ENCODE results near the gene MZF1. TPM values are rescaled to one million over a fixed set of nuclear protein-coding genes. Genes with fewer than 3 reads are reported as not detected.
A peak's percentile ranks its signal among the peaks of the same experiment; 100 is the strongest.
"Not testable (repeated sequence)": the region's sequence is repeated elsewhere in the genome, so short reads cannot be mapped to it uniquely, and the experiment has no call there.

Gene MZF1
- total RNA-seq, 1 donor from 2014 or later, result 50.7 TPM

GRCh38 chr19:58546019-58546530 is 27.1 kb downstream of the MZF1 start:
- TF ChIP-seq CTCF (IDR thresholded peaks at IDR 0.05), result no peak
- intact Hi-C loops (cut with DNase I), result no loop called here
- DNase-seq (no peak), ATAC-seq (no peak)
- H3K27ac ChIP-seq, result no peak overlapping the region
- peak overlapping the region; percentile 79 for H3K4me3 ChIP-seq
- no peaks in the 10 kb centered on the region for H3K27me3 ChIP-seq (ENCODE audit: low read depth)
- peaks cover 56% of the 10 kb centered on the region for H3K36me3 ChIP-seq
- H3K9me3 ChIP-seq, result no peaks in the 10 kb centered on the region
- peaks cover 26% of the 10 kb centered on the region for H3K4me1 ChIP-seq

GRCh38 chr19:58545286-58546018 is 27.7 kb downstream of the MZF1 start:
- peaks cover 26% of the 10 kb centered on the region for H3K4me1 ChIP-seq
- H3K9me3 ChIP-seq, result no peaks in the 10 kb centered on the region
- TF ChIP-seq CTCF (IDR thresholded peaks at IDR 0.05), result no peak
- DNase-seq (no peak), ATAC-seq (no peak)
- intact Hi-C loops (cut with DNase I), result no loop called here
- H3K4me3 ChIP-seq, result peak overlapping the region; percentile 79
- peaks cover 50% of the 10 kb centered on the region for H3K36me3 ChIP-seq
- H3K27ac ChIP-seq, result peak overlapping the region; percentile 44
- H3K27me3 ChIP-seq (ENCODE audit: low read depth), result no peaks in the 10 kb centered on the region

- ATAC-seq (peak; percentile 44 to 45), DNase-seq (peak; percentile 63)
- H3K27ac ChIP-seq, result peak overlapping the region; percentile 99
- H3K27me3 ChIP-seq (ENCODE audit: low read depth), result no peaks in the 10 kb centered on the region
- TF ChIP-seq CTCF (IDR thresholded peaks at IDR 0.05), result no peak
- H3K36me3 ChIP-seq, result peaks cover 43% of the 10 kb centered on the region
- peaks cover 26% of the 10 kb centered on the region for H3K4me1 ChIP-seq
- no peaks in the 10 kb centered on the region for H3K9me3 ChIP-seq
- H3K4me3 ChIP-seq, result peak overlapping the region; percentile 79
- intact Hi-C loops (cut with DNase I), result no loop called here
Measured at GRCh38 chr19:58544591-58545285, 28.4 kb downstream of the MZF1 start.

GRCh38 chr19:58543826-58544590 is 29.1 kb downstream of the MZF1 start, which contains the start of gene TRIM28:
TSS of gene TRIM28 (plus strand) at chr19:58544064. CDS start at chr19:58544758, 694 bp downstream.
- peak; percentile 98 for DNase-seq
- Histone ChIP-seq H3K4me1 (peaks cover 26% of the 10 kb centered on the region), H3K36me3 (peaks cover 36% of the 10 kb centered on the region), H3K27me3 (ENCODE audit: low read depth) (no peaks in the 10 kb centered on the region), H3K9me3 (no peaks in the 10 kb centered on the region), H3K27ac (peak within 1 kb of the TSS; percentile 99), H3K4me3 (peak within 1 kb of the TSS; percentile 79)
- intact Hi-C loops (cut with DNase I), result no loop called here
- no peak for TF ChIP-seq CTCF (IDR thresholded peaks at IDR 0.05)
- peak; percentile 97 to 98 for ATAC-seq

- Histone ChIP-seq H3K36me3 (peaks cover 24% of the 10 kb centered on the region), H3K27ac (peak overlapping the region; percentile 99), H3K27me3 (ENCODE audit: low read depth) (peaks cover 11% of the 10 kb centered on the region), H3K4me3 (peak overlapping the region; percentile 79), H3K4me1 (peaks cover 35% of the 10 kb centered on the region)
- DNase-seq; intact Hi-C loops (cut with DNase I); H3K9me3 ChIP-seq; ATAC-seq: not testable (repeated sequence)
Measured at GRCh38 chr19:58542641-58543372, 30.3 kb downstream of the MZF1 start.

GRCh38 chr19:58539169-58539559 is 34.0 kb downstream of the MZF1 start:
- H3K4me1 ChIP-seq, result peaks cover 17% of the 10 kb centered on the region
- intact Hi-C loops (cut with DNase I); DNase-seq; H3K4me3 ChIP-seq; H3K36me3 ChIP-seq; H3K9me3 ChIP-seq; ATAC-seq; H3K27ac ChIP-seq: not testable (repeated sequence)
- H3K27me3 ChIP-seq (ENCODE audit: low read depth), result peaks cover 15% of the 10 kb centered on the region

All from lower lobe of right lung (tissue), 2 donors.